ENCODE results near the gene TNFAIP3.
A peak's percentile ranks its signal among the peaks of the same experiment; 100 is the strongest.
"Not testable (repeated sequence)": the region's sequence is repeated elsewhere in the genome, so short reads cannot be mapped to it uniquely, and the experiment has no call there.

TNFAIP3 gene

GRCh38 chr6:137866914-137867684 lies at the start of gene TNFAIP3:
TSS of gene TNFAIP3 (plus strand) at chr6:137867259. CDS start at chr6:137871228, 3,969 bp downstream.
- peak; percentile 90 for DNase-seq (ENCODE audit: low read depth)

- DNase-seq (ENCODE audit: low read depth): no peak
These were observed 48.6 kb upstream of the TNFAIP3 start for GRCh38 chr6:137818440-137818839.

- no peak for DNase-seq (ENCODE audit: low read depth)
These were observed 47.3 kb upstream of the TNFAIP3 start for GRCh38 chr6:137819740-137820139.

- DNase-seq (ENCODE audit: low read depth): no peak
These were observed 46.6 kb upstream of the TNFAIP3 start for GRCh38 chr6:137820425-137820824.

- peak; percentile 23 for DNase-seq (ENCODE audit: low read depth)
These were observed 46.1 kb upstream of the TNFAIP3 start for GRCh38 chr6:137820952-137821351.

- DNase-seq (ENCODE audit: low read depth): no peak
These were observed 45.6 kb upstream of the TNFAIP3 start for GRCh38 chr6:137821491-137821890.

- DNase-seq (ENCODE audit: low read depth): peak; percentile 63
These were observed 43.1 kb upstream of the TNFAIP3 start for GRCh38 chr6:137823826-137824555.

- DNase-seq (ENCODE audit: low read depth): no peak
These were observed 42.5 kb upstream of the TNFAIP3 start for GRCh38 chr6:137824556-137824879.

- no peak for DNase-seq (ENCODE audit: low read depth)
These were observed 42.2 kb upstream of the TNFAIP3 start for GRCh38 chr6:137824896-137825295.

GRCh38 chr6:137827411-137827940 lies 39.6 kb upstream of the TNFAIP3 start:
- DNase-seq (ENCODE audit: low read depth): no peak

GRCh38 chr6:137827977-137828810 lies 38.9 kb upstream of the TNFAIP3 start:
- no peak for DNase-seq (ENCODE audit: low read depth)

GRCh38 chr6:137829641-137830083 lies 37.4 kb upstream of the TNFAIP3 start:
- DNase-seq (ENCODE audit: low read depth): no peak

GRCh38 chr6:137830511-137830911 lies 36.5 kb upstream of the TNFAIP3 start:
- DNase-seq (ENCODE audit: low read depth): no peak

- DNase-seq (ENCODE audit: low read depth): peak; percentile 24
These were observed 34.9 kb upstream of the TNFAIP3 start for GRCh38 chr6:137832110-137832509.

- DNase-seq (ENCODE audit: low read depth): no peak
These were observed 32.6 kb upstream of the TNFAIP3 start for GRCh38 chr6:137834508-137834907.

GRCh38 chr6:137836788-137837187 lies 30.3 kb upstream of the TNFAIP3 start:
- no peak for DNase-seq (ENCODE audit: low read depth)

- DNase-seq (ENCODE audit: low read depth): not testable (repeated sequence)
These were observed 29.0 kb upstream of the TNFAIP3 start for GRCh38 chr6:137838090-137838489.

GRCh38 chr6:137838597-137838996 lies 28.5 kb upstream of the TNFAIP3 start:
- DNase-seq (ENCODE audit: low read depth): not testable (repeated sequence)

- no peak for DNase-seq (ENCODE audit: low read depth)
These were observed 28.0 kb upstream of the TNFAIP3 start for GRCh38 chr6:137839076-137839475.

GRCh38 chr6:137840252-137840651 lies 26.8 kb upstream of the TNFAIP3 start:
- DNase-seq (ENCODE audit: low read depth): no peak

- DNase-seq (ENCODE audit: low read depth): no peak
These were observed 23.8 kb upstream of the TNFAIP3 start for GRCh38 chr6:137843211-137843610.

GRCh38 chr6:137844327-137844726 lies 22.7 kb upstream of the TNFAIP3 start:
- not testable (repeated sequence) for DNase-seq (ENCODE audit: low read depth)
